ENCODE results near the gene CARHSP1.
"Not testable (repeated sequence)": the region's sequence is repeated elsewhere in the genome, so short reads cannot be mapped to it uniquely, and the experiment has no call there.

The CARHSP1 gene

GRCh38 chr16:8893426-8893825 is 24.6 kb upstream of the CARHSP1 start:
- DNase-seq (ENCODE audit: low spot score), result no peak

GRCh38 chr16:8892101-8892575 is 23.3 kb upstream of the CARHSP1 start:
- DNase-seq (ENCODE audit: low spot score), result no peak

GRCh38 chr16:8890549-8890921 is 21.7 kb upstream of the CARHSP1 start:
- DNase-seq (ENCODE audit: low spot score), result no peak

- no peak for DNase-seq (ENCODE audit: low spot score)
These were observed 21.2 kb upstream of the CARHSP1 start for GRCh38 chr16:8889893-8890548.

GRCh38 chr16:8888951-8889892 is 20.4 kb upstream of the CARHSP1 start:
- DNase-seq (ENCODE audit: low spot score), result no peak

- DNase-seq (ENCODE audit: low spot score), result no peak
These were observed 19.2 kb upstream of the CARHSP1 start for GRCh38 chr16:8887952-8888560.

GRCh38 chr16:8887431-8887765 is 18.6 kb upstream of the CARHSP1 start:
- DNase-seq (ENCODE audit: low spot score), result no peak

GRCh38 chr16:8886593-8887430 is 18.0 kb upstream of the CARHSP1 start:
- no peak for DNase-seq (ENCODE audit: low spot score)

GRCh38 chr16:8885674-8886592 is 17.1 kb upstream of the CARHSP1 start:
- no peak for DNase-seq (ENCODE audit: low spot score)

- DNase-seq (ENCODE audit: low spot score), result no peak
These were observed 14.0 kb upstream of the CARHSP1 start for GRCh38 chr16:8882725-8883377.

GRCh38 chr16:8882041-8882617 is 13.3 kb upstream of the CARHSP1 start, which contains the start of gene LITAFD:
TSS of gene LITAFD (plus strand) at chr16:8882351. CDS start at chr16:8884356, 2,005 bp downstream.
- no peak for DNase-seq (ENCODE audit: low spot score)

GRCh38 chr16:8880839-8881510 is 12.2 kb upstream of the CARHSP1 start:
- no peak for DNase-seq (ENCODE audit: low spot score)

GRCh38 chr16:8878523-8878911 is 9.7 kb upstream of the CARHSP1 start:
- no peak for DNase-seq (ENCODE audit: low spot score)

- DNase-seq (ENCODE audit: low spot score), result no peak
These were observed 9.2 kb upstream of the CARHSP1 start for GRCh38 chr16:8877894-8878522.

- not testable (repeated sequence) for DNase-seq (ENCODE audit: low spot score)
These were observed 6.5 kb upstream of the CARHSP1 start for GRCh38 chr16:8875317-8875716.

- no peak for DNase-seq (ENCODE audit: low spot score)
These were observed 5.6 kb upstream of the CARHSP1 start for GRCh38 chr16:8874388-8874787.

GRCh38 chr16:8873866-8874195 is 5.0 kb upstream of the CARHSP1 start:
- DNase-seq (ENCODE audit: low spot score), result not testable (repeated sequence)

GRCh38 chr16:8872967-8873865 is 4.4 kb upstream of the CARHSP1 start:
- no peak for DNase-seq (ENCODE audit: low spot score)

All from activated CD4-positive, alpha-beta T cell treated with anti-CD3 and anti-CD28 coated beads, Interleukin-2, Interleukin-4, amounts not matched to agents 100 ng/mL and 50 ng/mL, durations not matched to agents 16 hours and 8 hours (primary cell).